Esophagus squamous epithelium (tissue), 5 donors: ENCODE data around the gene ANGPTL3. TPM values are rescaled to one million over a fixed set of nuclear protein-coding genes. Genes with fewer than 3 reads are reported as not detected.
"Not testable (repeated sequence)": the region's sequence is repeated elsewhere in the genome, so short reads cannot be mapped to it uniquely, and the experiment has no call there.

Experiments used
- DNase-seq: peaks from one replicate; lab custom pipeline; 2025; lab: John Stamatoyannopoulos, UW
- H3K27ac ChIP-seq, 4 donors: fragments of 200-600 bp; sonication (generic); one replicate each; pipeline ENCODE4 v1.5.1; 2016 to 2019; ENCODE audit warnings: mild to moderate bottlenecking in 1 of 4
- H3K27me3 ChIP-seq, 4 donors: fragments of 200-600 bp; sonication (generic); 1 replicate in 3 of 4; 2 replicates in 1 of 4; pipeline versions ENCODE4 v1.5.1 to v1.6.0; 2017 to 2021; ENCODE audit warnings: antibody characterized with exemption in 1 of 4
- H3K36me3 ChIP-seq, 3 donors: fragments of 200-600 bp; sonication (generic); one replicate each; pipeline ENCODE4 v1.5.1; 2016 to 2019
- H3K4me1 ChIP-seq, 3 donors: fragments of 200-600 bp; sonication (generic); one replicate each; pipeline ENCODE4 v1.5.1; 2017 to 2019
- H3K4me3 ChIP-seq, 4 donors: fragments of 200-600 bp; sonication (generic); 1 replicate in 3 of 4; 2 replicates in 1 of 4; pipeline ENCODE4 v1.5.1; 2016 to 2019; ENCODE audit warnings: mild to moderate bottlenecking in 2 of 4, moderate library complexity in 1 of 4
- H3K9me3 ChIP-seq, 3 donors: fragments of 200-600 bp; sonication (generic); one replicate each; pipeline ENCODE4 v1.5.1; 2016 to 2019
- CTCF ChIP-seq, 6 experiments: fragments of 450-650 bp in 4 of 6; fragments of 200-600 bp in 2 of 6; sonication (generic) in 2 of 6; IDR thresholded peaks; one replicate each; pipeline ENCODE4 v1.5.1; 2016 to 2019; ENCODE audit warnings: antibody characterized with exemption in 6 of 6, mild to moderate bottlenecking in 4 of 6, moderate library complexity in 4 of 6
- POLR2A ChIP-seq, 4 donors: fragments of 450-650 bp; IDR thresholded peaks; one replicate each; pipeline ENCODE4 v1.6.1; 2017; ENCODE audit warnings: antibody characterized with exemption in 4 of 4, mild to moderate bottlenecking in 4 of 4, moderate library complexity in 3 of 4
- WGBS, 2 donors: methylation state at CpG; one replicate each; pipeline ENCODE4 v1.1.5; 2018; 5-methylcytosine and 5-hydroxymethylcytosine counted together
- intact Hi-C: fragments of 100-400 bp; cut with DNase I; formaldehyde crosslinking; loops from one replicate; pipeline ENCODE4 v1.15.0; 2022
- total RNA-seq, 4 donors: library from RNA; depleted of rRNA; stranded (reverse); fragments of >200 nt; gene quantifications; one replicate each; pipeline ENCODE4 v1.1.0, GENCODE V29; 2016
- donor health status: DM: yes; HTN: yes; CAD: no.

Gene ANGPTL3
- not detected for total RNA-seq

DNA sequence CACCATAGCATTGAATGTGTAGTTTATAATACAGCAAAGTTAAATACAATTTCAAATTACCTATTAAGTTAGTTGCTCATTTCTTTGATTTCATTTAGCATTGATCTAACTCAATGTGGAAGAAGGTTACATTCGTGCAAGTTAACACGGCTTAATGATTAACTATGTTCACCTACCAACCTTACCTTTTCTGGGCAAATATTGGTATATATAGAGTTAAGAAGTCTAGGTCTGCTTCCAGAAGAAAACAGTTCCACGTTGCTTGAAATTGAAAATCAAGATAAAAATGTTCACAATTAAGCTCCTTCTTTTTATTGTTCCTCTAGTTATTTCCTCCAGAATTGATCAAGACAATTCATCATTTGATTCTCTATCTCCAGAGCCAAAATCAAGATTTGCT is at the start of gene ANGPTL3:
TSS of gene ANGPTL3 (plus strand) at position 240 of the 400 bp plus-strand sequence. CDS start at position 287, 47 bp downstream.
- Histone ChIP-seq H3K27me3 (no peaks in the 10 kb centered on the region), H3K9me3 (no peaks in the 10 kb centered on the region), H3K4me3 (no peak within 1 kb of the TSS), H3K4me1 (no peaks in the 10 kb centered on the region), H3K27ac (no peak within 1 kb of the TSS), H3K36me3 (no peaks in the 10 kb centered on the region)
- TF ChIP-seq CTCF (IDR thresholded peaks at IDR 0.05) = no peak
- TF ChIP-seq POLR2A (IDR thresholded peaks at IDR 0.05) = no peak
- intact Hi-C loops = no loop called here
- 84 to 93% methylated on average over 3 of the region's 3 CpGs for WGBS, 2 donors
- DNase-seq = no peak

DNA sequence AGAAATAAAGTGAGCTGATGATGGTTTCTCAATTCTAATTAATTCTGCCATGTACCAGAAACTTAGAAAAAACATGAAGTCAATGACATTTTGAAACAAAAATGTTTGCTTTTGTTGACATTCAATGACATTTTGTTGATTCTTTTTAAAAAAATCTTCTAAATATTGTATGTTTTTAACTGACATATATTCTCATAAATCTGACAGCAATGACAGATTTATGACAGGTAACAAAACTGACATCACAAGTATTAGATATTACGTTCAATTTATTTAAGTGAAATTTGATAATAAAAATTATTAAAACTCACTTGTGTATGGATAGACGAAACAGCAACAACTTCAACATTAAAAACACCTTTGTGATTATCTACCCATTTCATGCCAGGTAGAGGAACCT is 36.0 kb upstream of the ANGPTL3 start:
- intact Hi-C loops = no loop called here
- Histone ChIP-seq H3K27ac (no peak overlapping the region), H3K36me3 (peaks cover 0 to 36% (median 0%) of the 10 kb centered on the region in 3 donors), H3K4me1 (no peaks in the 10 kb centered on the region), H3K4me3 (no peak overlapping the region), H3K9me3 (no peaks in the 10 kb centered on the region), H3K27me3 (no peaks in the 10 kb centered on the region)
- TF ChIP-seq POLR2A (IDR thresholded peaks at IDR 0.05) (no peak), CTCF (IDR thresholded peaks at IDR 0.05) (no peak)
- DNase-seq = no peak
- WGBS, 2 donors = 87 to 92% methylated on average over 2 of the region's 2 CpGs

GRCh38 chr1:62567182-62567581 is 30.1 kb upstream of the ANGPTL3 start:
- 90 to 100% methylated on average over 1 of the region's 1 CpG for WGBS, 2 donors
- not testable (repeated sequence) for DNase-seq, H3K9me3 ChIP-seq

DNA sequence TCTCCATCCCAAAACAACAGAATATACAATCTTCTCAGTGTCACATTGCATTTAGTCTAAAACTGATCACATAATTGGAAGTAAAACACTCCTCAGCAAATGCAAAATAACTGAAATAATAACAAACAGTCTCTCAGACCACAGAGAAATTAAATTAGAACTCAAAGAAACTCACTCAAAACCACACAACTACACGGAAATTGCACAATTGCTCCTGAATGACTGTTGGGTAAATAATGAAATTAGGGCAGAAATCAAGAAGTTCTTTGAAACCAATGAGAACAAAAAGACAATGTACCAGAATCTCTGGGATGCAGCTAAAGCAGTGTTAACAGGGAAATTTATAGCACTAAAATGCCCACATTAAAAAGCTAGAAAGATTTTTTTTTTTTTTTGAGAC is 29.4 kb upstream of the ANGPTL3 start:
- H3K27ac ChIP-seq, H3K27me3 ChIP-seq, H3K9me3 ChIP-seq, intact Hi-C loops, DNase-seq, H3K4me3 ChIP-seq, H3K4me1 ChIP-seq: not testable (repeated sequence)
- WGBS, 2 donors = 59 to 60% methylated on average over 1 of the region's 1 CpG
- peaks cover 0 to 28% (median 0%) of the 10 kb centered on the region in 3 donors for H3K36me3 ChIP-seq

More at GRCh38 chr1:62567182-62567581, 30.1 kb upstream of the ANGPTL3 start:
- H3K36me3 ChIP-seq = peaks cover 0 to 27% (median 0%) of the 10 kb centered on the region in 3 donors
- intact Hi-C loops, H3K4me1 ChIP-seq, H3K27ac ChIP-seq, H3K4me3 ChIP-seq, H3K27me3 ChIP-seq: not testable (repeated sequence)

DNA sequence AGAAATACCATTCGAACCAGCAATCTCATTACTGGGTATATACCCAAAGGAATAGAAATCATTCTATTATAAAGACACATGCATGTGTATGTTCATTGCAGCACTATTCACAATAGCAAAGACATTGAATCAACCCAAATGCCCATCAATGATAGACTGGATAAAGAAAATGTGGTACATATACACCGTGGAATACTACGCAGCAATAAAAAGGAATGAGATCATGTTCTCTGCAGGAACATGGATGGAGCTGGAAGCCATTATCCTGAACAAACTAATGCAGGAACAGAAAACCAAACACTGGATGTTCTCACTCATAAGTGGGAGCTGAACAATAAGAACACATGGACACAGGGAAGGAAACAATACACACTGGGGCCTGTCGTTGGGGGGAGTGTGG is 25.8 kb upstream of the ANGPTL3 start:
- H3K4me1 ChIP-seq, H3K9me3 ChIP-seq, DNase-seq, H3K27ac ChIP-seq, intact Hi-C loops, H3K27me3 ChIP-seq, H3K4me3 ChIP-seq: not testable (repeated sequence)
- peaks cover 0 to 59% (median 0%) of the 10 kb centered on the region in 3 donors for H3K36me3 ChIP-seq
- WGBS, 2 donors = 90 to 94% methylated on average over 4 of the region's 4 CpGs

DNA sequence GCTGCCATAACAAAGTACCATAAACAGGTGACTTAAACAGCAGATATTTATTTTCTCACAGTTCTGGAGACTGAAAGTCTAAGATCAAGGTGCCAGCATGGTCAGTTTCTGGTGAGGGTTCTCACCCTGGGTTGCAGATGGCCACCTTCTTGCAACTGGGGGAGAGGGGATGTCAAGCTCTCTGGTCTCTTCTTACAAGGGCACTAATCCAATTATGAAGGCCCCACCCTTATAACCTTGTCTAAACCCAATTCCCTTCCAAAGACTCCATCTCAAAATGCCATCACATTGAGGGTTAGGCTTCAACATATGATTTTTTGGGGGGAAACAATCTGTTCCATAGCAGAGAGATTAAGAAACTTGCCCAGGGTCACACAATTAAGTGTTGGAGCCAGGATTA is 24.8 kb upstream of the ANGPTL3 start:
- Histone ChIP-seq H3K27ac (no peak overlapping the region), H3K36me3 (peaks cover 0 to 60% (median 0%) of the 10 kb centered on the region in 3 donors), H3K4me3 (no peak overlapping the region), H3K4me1 (no peaks in the 10 kb centered on the region), H3K27me3 (no peaks in the 10 kb centered on the region), H3K9me3 (no peaks in the 10 kb centered on the region)
- intact Hi-C loops = no loop called here
- no peak for TF ChIP-seq POLR2A (IDR thresholded peaks at IDR 0.05)
- no peak for TF ChIP-seq CTCF (IDR thresholded peaks at IDR 0.05)
- no peak for DNase-seq

GRCh38 chr1:62573675-62574074 is 23.6 kb upstream of the ANGPTL3 start:
- WGBS, 2 donors = 45 to 62% methylated on average over 2 of the region's 2 CpGs
- Histone ChIP-seq H3K4me3 (no peak overlapping the region), H3K27me3 (no peaks in the 10 kb centered on the region), H3K9me3 (no peaks in the 10 kb centered on the region), H3K36me3 (peaks cover 0 to 70% (median 0%) of the 10 kb centered on the region in 3 donors), H3K4me1 (no peaks in the 10 kb centered on the region), H3K27ac (no peak overlapping the region)
- no peak for DNase-seq
- no peak for TF ChIP-seq CTCF (IDR thresholded peaks at IDR 0.05)
- intact Hi-C loops = no loop called here
